ENCODE results near the gene PTPRN2. TPM values are rescaled to one million over a fixed set of nuclear protein-coding genes. Genes with fewer than 3 reads are reported as not detected.

The PTPRN2 gene
- total and polyA plus RNA-seq, 4 experiments from 2014 or later = 1.7 to 2.6 (median 1.9) TPM

DNA sequence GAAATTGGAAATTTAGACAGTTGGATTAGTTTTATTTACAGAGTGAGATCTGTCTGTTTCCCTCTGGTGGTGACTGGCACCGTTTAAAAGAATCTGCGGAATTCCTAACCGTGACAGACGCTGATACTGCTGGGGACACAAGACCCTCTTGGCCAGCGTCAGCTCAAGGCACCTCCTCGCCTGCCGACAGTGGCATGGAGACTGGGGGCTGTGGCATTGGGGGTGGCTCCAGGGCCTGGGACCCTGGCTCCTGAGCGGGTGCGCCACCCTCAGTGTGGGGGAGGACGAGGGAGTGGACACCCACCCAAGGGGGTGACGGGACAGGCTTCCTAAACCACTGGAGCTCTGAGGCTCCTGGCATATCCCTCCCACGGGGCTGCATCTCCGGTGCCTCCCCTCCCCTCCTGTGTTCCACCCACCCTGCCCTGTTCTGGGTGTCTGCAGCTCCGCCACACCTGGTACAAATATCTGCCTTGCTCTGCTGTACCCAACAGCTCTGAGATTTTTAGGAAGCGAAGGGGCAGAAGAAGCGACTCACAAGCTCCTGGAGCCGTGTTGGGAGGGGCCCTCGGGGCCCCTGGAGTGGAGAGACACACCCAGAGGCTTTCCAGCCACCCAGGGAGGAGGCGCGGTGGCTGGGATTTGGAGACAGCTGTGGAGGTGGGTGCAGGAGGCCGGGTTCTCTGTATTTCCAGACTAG lies 1072.1 kb downstream of the PTPRN2 start:
- DNase-seq = no peak
- ChIA-PET POLR2A (ENCODE audit: partially characterized antibody) (interaction anchor here (0.9 to 1.1 kb wide), 3 partner anchors 9 to 61 kb away, joined by 3 to 4 read pairs (median 3); no protein-coding TSS in a partner anchor), CTCF (ENCODE audit: partially characterized antibody) (interaction anchor here (1.1 kb wide), 1 partner anchor 9 kb away, joined by 3 read pairs; no protein-coding TSS in a partner anchor)
- Histone ChIP-seq H3K4me1 (ENCODE audit: insufficient read depth, low read length) (no peaks in the 10 kb centered on the region), H3K4me3 (ENCODE audit: low read length in 2 of 2) (no peak overlapping the region), H3K27ac (ENCODE audit: low read depth, low read length) (no peak overlapping the region), H3K9me3 (ENCODE audit: control insufficient read depth in 1 of 2, low read length in 2 of 2) (no peaks in the 10 kb centered on the region), H3K27me3 (ENCODE audit: insufficient read depth, low read length) (no peaks in the 10 kb centered on the region), H3K36me3 (ENCODE audit: insufficient read depth, low read length) (no peaks in the 10 kb centered on the region)
- peaks cover 0 to 6% of the 10 kb centered on the region in 2 donors for H3K27me3 Mint-ChIP-seq
- H3K27ac Mint-ChIP-seq = no peak overlapping the region
- intact Hi-C loops (cut with micrococcal nuclease) = no loop called here
- peaks cover 0 to 3% (median 1%) of the 10 kb centered on the region in 4 donors for H3K4me1 Mint-ChIP-seq
- no peak overlapping the region for H3K4me3 Mint-ChIP-seq
- no peaks in the 10 kb centered on the region for H3K36me3 Mint-ChIP-seq
- peaks cover 0 to 2% (median 0%) of the 10 kb centered on the region in 8 donors for H3K9me3 Mint-ChIP-seq

DNA sequence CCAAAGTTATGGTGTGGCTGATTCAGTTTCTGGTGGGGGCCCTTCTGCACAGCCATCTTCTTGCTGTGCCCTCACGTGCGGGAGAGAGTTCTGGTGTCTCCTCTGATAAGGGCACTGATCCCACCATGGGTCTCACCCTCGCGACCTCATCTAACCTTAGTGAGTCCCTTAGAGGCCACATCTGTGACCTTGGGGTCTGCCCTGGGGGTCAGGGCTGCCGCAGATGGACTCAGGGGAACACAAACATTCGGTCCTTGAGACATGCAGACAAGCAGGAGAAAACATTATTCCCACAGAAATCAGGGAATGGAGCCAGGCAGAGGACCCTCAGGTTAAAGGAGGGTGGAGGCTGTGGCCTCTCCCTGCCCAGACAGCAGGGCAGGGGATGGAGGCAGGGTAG lies 1072.9 kb downstream of the PTPRN2 start:
- H3K4me1 ChIP-seq (ENCODE audit: insufficient read depth, low read length) = no peaks in the 10 kb centered on the region
- POLR2A ChIA-PET (ENCODE audit: partially characterized antibody) = interaction anchor here (1.0 kb wide), 1 partner anchor 12 kb away, joined by 3 read pairs; no protein-coding TSS in a partner anchor
- Mint-ChIP-seq H3K9me3 (peaks cover 0 to 3% (median 0%) of the 10 kb centered on the region in 8 donors), H3K27ac (peak overlapping the region in 1 of 7 donors; percentile 43), H3K36me3 (peaks cover 0 to 5% of the 10 kb centered on the region in 2 donors), H3K27me3 (peaks cover 1 to 9% of the 10 kb centered on the region in 2 donors), H3K4me1 (peaks cover 0 to 3% (median 1%) of the 10 kb centered on the region in 4 donors), H3K4me3 (no peak overlapping the region)
- CTCF ChIA-PET (ENCODE audit: partially characterized antibody) = no interaction called here
- H3K9me3 ChIP-seq (ENCODE audit: control insufficient read depth in 1 of 2, low read length in 2 of 2) = no peaks in the 10 kb centered on the region
- no peak overlapping the region for H3K27ac ChIP-seq (ENCODE audit: low read depth, low read length)
- DNase-seq = no peak
- H3K36me3 ChIP-seq (ENCODE audit: insufficient read depth, low read length) = no peaks in the 10 kb centered on the region
- intact Hi-C loops (cut with micrococcal nuclease) = no loop called here
- no peak overlapping the region for H3K4me3 ChIP-seq (ENCODE audit: low read length in 2 of 2)
- H3K27me3 ChIP-seq (ENCODE audit: insufficient read depth, low read length) = no peaks in the 10 kb centered on the region

DNA sequence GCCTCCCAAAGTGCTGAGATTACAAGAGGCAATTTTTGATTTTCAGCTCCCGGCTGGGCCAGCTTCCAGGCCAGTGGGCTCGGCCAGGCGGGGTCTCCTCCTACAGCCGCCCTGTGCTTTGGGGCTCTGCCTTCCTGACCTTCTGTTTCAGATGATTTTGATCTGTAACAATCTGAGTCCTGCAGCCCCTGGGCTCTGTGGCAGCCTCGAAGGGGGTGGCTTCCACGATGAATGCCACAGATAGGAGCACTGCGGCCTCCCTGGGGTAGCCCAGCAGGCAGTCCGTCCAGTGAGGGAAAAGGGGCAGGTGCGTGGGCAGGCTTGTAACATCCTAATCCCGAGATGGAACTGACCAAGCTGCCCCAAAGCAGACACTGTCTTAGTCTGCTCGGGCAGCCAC lies 1073.3 kb downstream of the PTPRN2 start:
- H3K4me1 ChIP-seq (ENCODE audit: insufficient read depth, low read length) = no peaks in the 10 kb centered on the region
- no peak overlapping the region for H3K27ac ChIP-seq (ENCODE audit: low read depth, low read length)
- DNase-seq = no peak
- no peaks in the 10 kb centered on the region for H3K27me3 ChIP-seq (ENCODE audit: insufficient read depth, low read length)
- Mint-ChIP-seq H3K4me1 (peaks cover 0 to 3% (median 1%) of the 10 kb centered on the region in 4 donors), H3K9me3 (peaks cover 0 to 3% (median 0%) of the 10 kb centered on the region in 8 donors), H3K36me3 (peaks cover 0 to 5% of the 10 kb centered on the region in 2 donors), H3K27ac (peak overlapping the region in 1 of 7 donors; percentile 19), H3K4me3 (no peak overlapping the region), H3K27me3 (peaks cover 1 to 9% of the 10 kb centered on the region in 2 donors)
- H3K9me3 ChIP-seq (ENCODE audit: control insufficient read depth in 1 of 2, low read length in 2 of 2) = no peaks in the 10 kb centered on the region
- intact Hi-C loops (cut with micrococcal nuclease) = no loop called here
- ChIA-PET POLR2A (ENCODE audit: partially characterized antibody) (no interaction called here), CTCF (ENCODE audit: partially characterized antibody) (no interaction called here)
- H3K4me3 ChIP-seq (ENCODE audit: low read length in 2 of 2) = no peak overlapping the region
- H3K36me3 ChIP-seq (ENCODE audit: insufficient read depth, low read length) = no peaks in the 10 kb centered on the region

DNA sequence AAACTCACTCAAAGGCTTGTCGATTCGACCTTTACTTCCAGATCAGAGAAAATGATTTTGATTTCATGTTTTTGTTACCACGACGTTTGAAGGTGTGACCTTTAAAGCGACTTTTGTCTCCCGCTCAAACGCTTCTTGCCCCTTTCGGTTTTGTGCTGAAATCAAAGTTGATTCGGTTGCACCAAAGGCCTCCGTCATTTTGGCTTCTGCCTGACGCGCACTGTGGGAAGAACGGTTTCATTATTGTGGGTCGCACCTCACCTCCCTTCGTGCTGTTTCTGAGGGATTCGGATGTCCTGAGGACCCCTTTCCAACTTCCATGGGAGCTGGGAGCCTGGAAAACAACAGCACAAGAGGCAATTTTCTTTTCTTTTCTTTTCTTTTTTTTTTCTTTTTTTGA lies 1073.9 kb downstream of the PTPRN2 start:
- H3K27ac Mint-ChIP-seq = peak overlapping the region; percentile 30 to 75 (median 52)
- peak overlapping the region in 6 of 8 donors; percentile 9 to 55 (median 43) for H3K4me3 Mint-ChIP-seq
- ChIA-PET POLR2A (ENCODE audit: partially characterized antibody) (no interaction called here), CTCF (ENCODE audit: partially characterized antibody) (no interaction called here)
- no peak overlapping the region for H3K27ac ChIP-seq (ENCODE audit: low read depth, low read length)
- no peaks in the 10 kb centered on the region for H3K27me3 ChIP-seq (ENCODE audit: insufficient read depth, low read length)
- DNase-seq = peak in 1 of 5 donors; percentile 13
- H3K27me3 Mint-ChIP-seq = peaks cover 1 to 9% of the 10 kb centered on the region in 2 donors
- no peaks in the 10 kb centered on the region for H3K9me3 ChIP-seq (ENCODE audit: control insufficient read depth in 1 of 2, low read length in 2 of 2)
- peaks cover 0 to 5% of the 10 kb centered on the region in 2 donors for H3K36me3 Mint-ChIP-seq
- intact Hi-C loops (cut with micrococcal nuclease) = no loop called here
- peaks cover 0 to 3% (median 1%) of the 10 kb centered on the region in 4 donors for H3K4me1 Mint-ChIP-seq
- no peaks in the 10 kb centered on the region for H3K36me3 ChIP-seq (ENCODE audit: insufficient read depth, low read length)
- peaks cover 0 to 3% (median 0%) of the 10 kb centered on the region in 8 donors for H3K9me3 Mint-ChIP-seq
- no peaks in the 10 kb centered on the region for H3K4me1 ChIP-seq (ENCODE audit: insufficient read depth, low read length)
- no peak overlapping the region for H3K4me3 ChIP-seq (ENCODE audit: low read length in 2 of 2)

DNA sequence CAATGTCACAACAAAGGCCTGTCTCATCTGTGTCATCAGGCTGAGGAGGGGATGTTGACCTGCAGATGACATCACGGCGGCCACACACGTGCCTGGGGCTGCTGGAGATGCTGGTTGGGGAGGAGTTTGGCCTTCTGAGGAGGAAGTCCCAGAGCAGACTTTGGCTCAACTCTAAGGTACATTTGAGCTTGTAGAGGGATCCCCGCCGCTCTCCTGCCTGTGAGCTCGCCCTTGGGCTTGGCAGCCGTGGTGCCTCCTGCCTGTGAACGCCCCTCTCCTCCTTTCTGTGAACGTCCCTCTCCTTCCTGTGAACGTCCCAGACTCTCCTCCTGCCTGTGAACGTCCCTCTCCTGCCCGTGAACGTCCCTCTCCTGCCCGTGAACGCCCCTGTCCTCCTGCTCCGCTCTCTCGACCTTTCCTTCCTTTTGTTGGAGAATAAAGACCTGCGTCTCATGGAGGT lies 1074.4 kb downstream of the PTPRN2 start:
- Mint-ChIP-seq H3K4me1 (peaks cover 0 to 2% (median 0%) of the 10 kb centered on the region in 4 donors), H3K9me3 (peaks cover 0 to 3% (median 0%) of the 10 kb centered on the region in 8 donors), H3K27me3 (peaks cover 1 to 9% of the 10 kb centered on the region in 2 donors), H3K4me3 (peak overlapping the region in 7 of 8 donors; percentile 9 to 63 (median 46)), H3K27ac (peak overlapping the region in 5 of 7 donors; percentile 48 to 75 (median 68)), H3K36me3 (peaks cover 0 to 5% of the 10 kb centered on the region in 2 donors)
- Histone ChIP-seq H3K27me3 (ENCODE audit: insufficient read depth, low read length) (no peaks in the 10 kb centered on the region), H3K36me3 (ENCODE audit: insufficient read depth, low read length) (no peaks in the 10 kb centered on the region), H3K4me3 (ENCODE audit: low read length in 2 of 2) (no peak overlapping the region), H3K27ac (ENCODE audit: low read depth, low read length) (no peak overlapping the region), H3K9me3 (ENCODE audit: control insufficient read depth in 1 of 2, low read length in 2 of 2) (no peaks in the 10 kb centered on the region), H3K4me1 (ENCODE audit: insufficient read depth, low read length) (no peaks in the 10 kb centered on the region)
- intact Hi-C loops (cut with micrococcal nuclease) = no loop called here
- ChIA-PET CTCF (ENCODE audit: partially characterized antibody) (no interaction called here), POLR2A (ENCODE audit: partially characterized antibody) (no interaction called here)
- no peak for DNase-seq

DNA sequence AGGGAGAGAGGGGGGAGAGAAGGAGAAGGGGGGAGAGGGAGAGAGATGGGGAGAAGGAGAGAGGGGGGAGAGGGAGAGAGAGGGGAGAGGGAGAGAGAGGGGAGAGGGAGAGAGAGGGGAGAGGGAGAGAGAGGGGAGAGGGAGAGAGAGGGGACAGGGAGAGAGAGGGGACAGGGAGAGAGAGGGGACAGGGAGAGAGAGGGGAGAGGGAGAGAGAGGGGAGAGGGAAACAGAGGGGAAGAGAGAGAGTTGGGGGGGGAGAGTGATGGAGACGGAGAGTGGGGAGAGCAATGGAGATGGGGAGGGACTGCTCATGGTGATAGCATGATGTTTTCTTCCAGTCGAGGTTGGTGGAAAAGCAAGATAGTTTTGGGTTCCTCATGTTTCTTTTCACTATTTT lies 1078.4 kb downstream of the PTPRN2 start:
- Histone ChIP-seq H3K4me3 (ENCODE audit: low read length in 2 of 2) (no peak overlapping the region), H3K27ac (ENCODE audit: low read depth, low read length) (no peak overlapping the region), H3K4me1 (ENCODE audit: insufficient read depth, low read length) (no peaks in the 10 kb centered on the region), H3K36me3 (ENCODE audit: insufficient read depth, low read length) (no peaks in the 10 kb centered on the region), H3K9me3 (ENCODE audit: control insufficient read depth in 1 of 2, low read length in 2 of 2) (peaks cover 0 to 6% of the 10 kb centered on the region in 2 donors), H3K27me3 (ENCODE audit: insufficient read depth, low read length) (no peaks in the 10 kb centered on the region)
- H3K27me3 Mint-ChIP-seq = peaks cover 4 to 18% of the 10 kb centered on the region in 2 donors
- peaks cover 2 to 17% of the 10 kb centered on the region in 2 donors for H3K36me3 Mint-ChIP-seq
- peaks cover 2 to 4% (median 3%) of the 10 kb centered on the region in 4 donors for H3K4me1 Mint-ChIP-seq
- intact Hi-C loops (cut with micrococcal nuclease) = no loop called here
- H3K4me3 Mint-ChIP-seq = no peak overlapping the region
- peaks cover 0 to 16% (median 11%) of the 10 kb centered on the region in 8 donors for H3K9me3 Mint-ChIP-seq
- no peak overlapping the region for H3K27ac Mint-ChIP-seq
- DNase-seq = no peak
- ChIA-PET CTCF (ENCODE audit: partially characterized antibody) (interaction anchor here (1.0 kb wide), 1 partner anchor 16 kb away, joined by 3 read pairs; no protein-coding TSS in a partner anchor), POLR2A (ENCODE audit: partially characterized antibody) (no interaction called here)

DNA sequence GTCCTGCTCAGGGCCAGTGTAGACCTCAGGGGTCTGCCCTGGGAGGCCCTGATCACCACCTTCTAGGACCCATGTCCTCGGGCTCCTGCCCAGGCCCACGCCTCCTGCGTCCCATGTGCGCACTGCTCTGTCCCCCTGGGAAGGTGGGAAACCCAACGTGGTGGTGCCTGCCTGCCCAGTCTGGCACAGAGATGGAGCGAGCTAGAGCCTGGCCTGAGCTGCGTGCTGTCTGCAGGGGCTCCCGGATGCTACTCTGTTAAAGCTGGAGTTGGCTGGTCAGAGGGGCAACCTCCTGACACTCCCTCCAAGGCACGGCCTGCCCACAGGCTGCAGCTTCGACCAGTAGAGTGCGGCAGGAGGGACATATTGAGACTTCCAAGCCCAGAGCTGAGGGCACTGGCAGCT lies 1079.1 kb downstream of the PTPRN2 start:
- Mint-ChIP-seq H3K27me3 (peaks cover 4 to 18% of the 10 kb centered on the region in 2 donors), H3K36me3 (peaks cover 2 to 17% of the 10 kb centered on the region in 2 donors), H3K27ac (peak overlapping the region in 1 of 7 donors; percentile 62), H3K4me1 (peaks cover 5 to 12% (median 8%) of the 10 kb centered on the region in 4 donors), H3K4me3 (no peak overlapping the region), H3K9me3 (peaks cover 0 to 16% (median 11%) of the 10 kb centered on the region in 8 donors)
- CTCF ChIA-PET (ENCODE audit: partially characterized antibody) = no interaction called here
- Histone ChIP-seq H3K27me3 (ENCODE audit: insufficient read depth, low read length) (no peaks in the 10 kb centered on the region), H3K9me3 (ENCODE audit: control insufficient read depth in 1 of 2, low read length in 2 of 2) (peaks cover 0 to 6% of the 10 kb centered on the region in 2 donors), H3K36me3 (ENCODE audit: insufficient read depth, low read length) (no peaks in the 10 kb centered on the region), H3K27ac (ENCODE audit: low read depth, low read length) (no peak overlapping the region), H3K4me1 (ENCODE audit: insufficient read depth, low read length) (peaks cover 4% of the 10 kb centered on the region), H3K4me3 (ENCODE audit: low read length in 2 of 2) (no peak overlapping the region)
- no peak for DNase-seq
- POLR2A ChIA-PET (ENCODE audit: partially characterized antibody) = no interaction called here
- intact Hi-C loops (cut with micrococcal nuclease) = no loop called here

Measured in CD4-positive, alpha-beta memory T cell (primary cell).